Measurements from ENCODE around the gene SLC66A3. TPM values are rescaled to one million over a fixed set of nuclear protein-coding genes. Genes with fewer than 3 reads are reported as not detected.

The SLC66A3 gene
- polyA plus RNA-seq, 1 donor from 2014 or later, result 7.0 TPM

GRCh38 chr2:11128243-11128951 is 26.9 kb upstream of the SLC66A3 start:
- no peaks in the 10 kb centered on the region for H3K27me3 ChIP-seq (ENCODE audit: insufficient read depth, low read depth, low read length)
- TF ChIP-seq SMC3 (conservative IDR thresholded peaks at IDR 0.05; ENCODE audit: poor library complexity), result no peak
- TF ChIP-seq POLR2AphosphoS5 (IDR thresholded peaks at IDR 0.05), result no peak
- H3K79me2 ChIP-seq (replicated peaks; ENCODE audit: insufficient read depth, low read length), result no peaks in the 10 kb centered on the region
- no peak overlapping the region for H3K4me2 ChIP-seq (ENCODE audit: low read length)
- no peaks in the 10 kb centered on the region for H3K36me3 ChIP-seq (ENCODE audit: insufficient read depth, low read length)
- H2AFZ ChIP-seq (ENCODE audit: low read depth, low read length), result no peak overlapping the region
- H3K9me2 ChIP-seq (ENCODE audit: insufficient read depth, low read length), result no peaks in the 10 kb centered on the region
- no peak overlapping the region for H3K9ac ChIP-seq (ENCODE audit: low read length)
- no peaks in the 10 kb centered on the region for H4K20me1 ChIP-seq (ENCODE audit: insufficient read depth)
- H3K27ac ChIP-seq (ENCODE audit: low read length), result no peak overlapping the region
- no peaks in the 10 kb centered on the region for H3F3A ChIP-seq (ENCODE audit: insufficient read depth, low read length, poor library complexity, severe bottlenecking)
- no peaks in the 10 kb centered on the region for H3K9me3 ChIP-seq (ENCODE audit: low read length)
- H3K4me3 ChIP-seq (ENCODE audit: low read length), result no peak overlapping the region

DNA sequence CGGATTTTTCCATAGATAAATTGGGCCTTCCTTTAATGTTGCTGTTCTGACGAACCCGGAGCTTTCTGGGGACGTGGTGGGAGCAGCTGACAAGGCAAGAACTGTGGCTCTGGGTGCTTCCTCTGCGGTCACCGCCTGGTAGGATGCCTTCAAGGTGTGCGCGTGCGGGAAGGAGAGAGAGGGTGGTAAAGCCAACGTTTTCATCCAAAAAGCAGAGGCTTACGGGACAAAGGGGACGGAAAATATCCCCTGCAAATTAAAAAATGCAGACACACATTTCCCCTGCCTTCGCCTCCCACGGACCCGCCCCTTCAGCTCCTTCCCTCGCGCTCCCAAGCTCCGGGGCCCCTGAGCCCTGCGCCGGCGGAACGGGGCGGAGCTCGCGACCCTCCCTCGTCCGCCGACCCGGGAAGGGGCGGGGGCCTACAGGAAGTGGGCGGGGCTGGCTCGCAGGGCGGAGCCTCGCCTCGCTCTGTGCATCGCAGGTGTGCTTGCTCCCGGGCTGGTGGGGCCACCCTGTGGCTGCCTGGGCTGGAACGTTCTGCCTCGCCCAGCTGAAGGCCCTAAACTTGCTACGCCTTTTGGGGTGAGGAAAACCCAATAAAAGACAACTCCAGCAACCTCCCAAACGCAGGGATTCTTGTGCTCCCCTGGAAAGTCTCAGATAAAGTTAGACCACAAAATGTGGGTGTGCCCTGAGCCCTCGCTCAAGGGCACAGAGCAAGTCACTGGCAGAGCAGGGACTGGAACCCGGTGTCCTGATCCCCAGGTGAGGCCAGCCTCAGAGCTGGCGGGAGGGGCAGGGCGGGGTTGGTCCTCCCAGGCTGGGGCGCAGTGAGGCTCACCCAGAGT is 25.4 kb upstream of the SLC66A3 start:
- no peak overlapping the region for H3K4me2 ChIP-seq (ENCODE audit: low read length)
- H3K9ac ChIP-seq (ENCODE audit: low read length), result peak overlapping the region; percentile 38
- no peaks in the 10 kb centered on the region for H3K9me3 ChIP-seq (ENCODE audit: low read length)
- H3K9me2 ChIP-seq (ENCODE audit: insufficient read depth, low read length), result no peaks in the 10 kb centered on the region
- no peaks in the 10 kb centered on the region for H4K20me1 ChIP-seq (ENCODE audit: insufficient read depth)
- no peak overlapping the region for H3K27ac ChIP-seq (ENCODE audit: low read length)
- H2AFZ ChIP-seq (ENCODE audit: low read depth, low read length), result no peak overlapping the region
- H3F3A ChIP-seq (ENCODE audit: insufficient read depth, low read length, poor library complexity, severe bottlenecking), result no peaks in the 10 kb centered on the region
- TF ChIP-seq RAD21 (conservative IDR thresholded peaks at IDR 0.05), result peak; percentile 70
- peak; percentile 10 for TF ChIP-seq POLR2AphosphoS5 (IDR thresholded peaks at IDR 0.05)
- no peak for TF ChIP-seq EP300 (conservative IDR thresholded peaks at IDR 0.05; ENCODE audit: poor library complexity, severe bottlenecking)
- no peak for TF ChIP-seq REST (IDR thresholded peaks at IDR 0.05; ENCODE audit: borderline replicate concordance)
- peak; percentile 78 for TF ChIP-seq SMC3 (conservative IDR thresholded peaks at IDR 0.05; ENCODE audit: poor library complexity)
- no peak for TF ChIP-seq TAF1 (IDR thresholded peaks at IDR 0.05; ENCODE audit: low read depth)
- no peak for TF ChIP-seq MXI1 (conservative IDR thresholded peaks at IDR 0.05; ENCODE audit: poor library complexity, severe bottlenecking)
- peak; percentile 62 for TF ChIP-seq CTCF (IDR thresholded peaks at IDR 0.05; ENCODE audit: poor library complexity, severe bottlenecking)
- TF ChIP-seq EZH2 (IDR thresholded peaks at IDR 0.05; ENCODE audit: borderline replicate concordance, insufficient read depth, low read length, poor library complexity, severe bottlenecking), result no peak
- no peaks in the 10 kb centered on the region for H3K79me2 ChIP-seq (replicated peaks; ENCODE audit: insufficient read depth, low read length)
- H3K36me3 ChIP-seq (ENCODE audit: insufficient read depth, low read length), result no peaks in the 10 kb centered on the region
- H3K27me3 ChIP-seq (ENCODE audit: insufficient read depth, low read depth, low read length), result no peaks in the 10 kb centered on the region
- peak overlapping the region; percentile 63 for H3K4me3 ChIP-seq (ENCODE audit: low read length)

Measured in neural cell (in vitro differentiated cells).